Activated CD8-positive, alpha-beta memory T cell treated with anti-CD3 and anti-CD28 coated beads, Interleukin-2, amount 50 U/mL, for 4 hours (primary cell): ENCODE results near the gene PIK3CG.
"Not testable (repeated sequence)": the region's sequence is repeated elsewhere in the genome, so short reads cannot be mapped to it uniquely, and the experiment has no call there.

ENCODE experiments used
- DNase-seq: peaks from one replicate; pipeline ENCODE4 v3.0.0-alpha.2; 2020

The PIK3CG gene

GRCh38 chr7:106944035-106944665 is 79.1 kb downstream of the PIK3CG start:
- no peak for DNase-seq

GRCh38 chr7:106947244-106947728 is 82.2 kb downstream of the PIK3CG start:
- peak; percentile 25 for DNase-seq

GRCh38 chr7:106952001-106952657 is 87.0 kb downstream of the PIK3CG start:
- DNase-seq: no peak

- no peak for DNase-seq
Observed at GRCh38 chr7:106952658-106953231, 87.7 kb downstream of the PIK3CG start.

- no peak for DNase-seq
Observed at GRCh38 chr7:106954840-106955239, 89.8 kb downstream of the PIK3CG start.

GRCh38 chr7:106955857-106956256 is 90.8 kb downstream of the PIK3CG start:
- DNase-seq: not testable (repeated sequence)
